ENCODE data around the gene LBH.

DNA sequence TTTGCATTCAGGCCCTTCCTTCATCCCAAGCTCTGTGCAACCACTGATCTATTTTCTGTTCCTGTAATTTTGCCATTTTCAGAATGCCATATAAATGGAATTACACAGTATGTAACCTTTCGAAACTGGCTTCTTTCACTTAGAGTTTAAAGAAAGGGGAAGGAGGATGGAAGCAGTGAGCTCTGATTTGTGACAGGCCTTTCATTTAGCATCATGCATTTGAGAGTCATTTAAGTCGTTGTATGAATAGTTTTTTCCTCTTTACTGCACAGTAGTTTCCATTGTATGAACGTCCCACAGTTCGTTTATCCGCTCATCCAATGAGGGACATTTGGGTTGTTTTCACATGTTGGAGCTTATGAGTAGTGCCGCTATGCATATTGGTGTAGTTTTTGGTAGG is 67.0 kb downstream of the LBH start:
- TF ChIP-seq EZH2phosphoT487 (IDR thresholded peaks at IDR 0.05; ENCODE audit: low read depth, severe bottlenecking, unreplicated experiment) = no peak
- TF ChIP-seq, protein P1, sequence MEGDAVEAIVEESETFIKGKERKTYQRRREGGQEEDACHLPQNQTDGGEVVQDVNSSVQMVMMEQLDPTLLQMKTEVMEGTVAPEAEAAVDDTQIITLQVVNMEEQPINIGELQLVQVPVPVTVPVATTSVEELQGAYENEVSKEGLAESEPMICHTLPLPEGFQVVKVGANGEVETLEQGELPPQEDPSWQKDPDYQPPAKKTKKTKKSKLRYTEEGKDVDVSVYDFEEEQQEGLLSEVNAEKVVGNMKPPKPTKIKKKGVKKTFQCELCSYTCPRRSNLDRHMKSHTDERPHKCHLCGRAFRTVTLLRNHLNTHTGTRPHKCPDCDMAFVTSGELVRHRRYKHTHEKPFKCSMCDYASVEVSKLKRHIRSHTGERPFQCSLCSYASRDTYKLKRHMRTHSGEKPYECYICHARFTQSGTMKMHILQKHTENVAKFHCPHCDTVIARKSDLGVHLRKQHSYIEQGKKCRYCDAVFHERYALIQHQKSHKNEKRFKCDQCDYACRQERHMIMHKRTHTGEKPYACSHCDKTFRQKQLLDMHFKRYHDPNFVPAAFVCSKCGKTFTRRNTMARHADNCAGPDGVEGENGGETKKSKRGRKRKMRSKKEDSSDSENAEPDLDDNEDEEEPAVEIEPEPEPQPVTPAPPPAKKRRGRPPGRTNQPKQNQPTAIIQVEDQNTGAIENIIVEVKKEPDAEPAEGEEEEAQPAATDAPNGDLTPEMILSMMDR (IDR thresholded peaks at IDR 0.05; ENCODE audit: poor library complexity) = no peak
- no peak for TF ChIP-seq EZH2 (IDR thresholded peaks at IDR 0.05; ENCODE audit: borderline replicate concordance)
